GM12873 (cell line): Measurements from ENCODE around the gene GNB3.

Experiments used
- TF ChIP-seq, protein P1 (sequence below): IDR thresholded peaks from 2 replicates; pipeline ENCODE4 v1.5.1; 2012; ENCODE audit warnings: low read depth, mild to moderate bottlenecking, moderate library complexity, low read length, control low read depth; ENCODE audit not compliant: insufficient read depth; ENCODE audit errors: missing control alignments

The GNB3 gene

DNA sequence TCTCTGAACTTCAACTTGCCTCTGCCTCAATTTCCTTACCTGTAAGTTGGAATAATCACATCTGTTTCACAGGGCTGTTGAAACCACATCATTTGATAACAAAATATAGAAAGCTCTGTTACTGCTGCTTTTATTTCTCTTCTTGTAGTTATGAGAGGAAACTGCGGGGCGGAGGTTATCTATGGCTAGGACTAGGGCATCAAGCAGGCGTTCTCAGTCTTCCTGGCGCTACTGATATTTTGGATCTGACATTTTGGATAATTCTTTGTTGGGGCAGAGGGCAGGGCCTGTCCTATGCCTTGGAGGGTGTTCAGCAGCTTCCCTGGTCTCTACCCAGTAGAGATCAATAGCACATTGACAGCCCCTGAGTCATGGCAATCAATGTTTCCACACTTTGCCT is 8.6 kb upstream of the GNB3 start:
- TF ChIP-seq, protein P1, sequence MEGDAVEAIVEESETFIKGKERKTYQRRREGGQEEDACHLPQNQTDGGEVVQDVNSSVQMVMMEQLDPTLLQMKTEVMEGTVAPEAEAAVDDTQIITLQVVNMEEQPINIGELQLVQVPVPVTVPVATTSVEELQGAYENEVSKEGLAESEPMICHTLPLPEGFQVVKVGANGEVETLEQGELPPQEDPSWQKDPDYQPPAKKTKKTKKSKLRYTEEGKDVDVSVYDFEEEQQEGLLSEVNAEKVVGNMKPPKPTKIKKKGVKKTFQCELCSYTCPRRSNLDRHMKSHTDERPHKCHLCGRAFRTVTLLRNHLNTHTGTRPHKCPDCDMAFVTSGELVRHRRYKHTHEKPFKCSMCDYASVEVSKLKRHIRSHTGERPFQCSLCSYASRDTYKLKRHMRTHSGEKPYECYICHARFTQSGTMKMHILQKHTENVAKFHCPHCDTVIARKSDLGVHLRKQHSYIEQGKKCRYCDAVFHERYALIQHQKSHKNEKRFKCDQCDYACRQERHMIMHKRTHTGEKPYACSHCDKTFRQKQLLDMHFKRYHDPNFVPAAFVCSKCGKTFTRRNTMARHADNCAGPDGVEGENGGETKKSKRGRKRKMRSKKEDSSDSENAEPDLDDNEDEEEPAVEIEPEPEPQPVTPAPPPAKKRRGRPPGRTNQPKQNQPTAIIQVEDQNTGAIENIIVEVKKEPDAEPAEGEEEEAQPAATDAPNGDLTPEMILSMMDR, result no peak

DNA sequence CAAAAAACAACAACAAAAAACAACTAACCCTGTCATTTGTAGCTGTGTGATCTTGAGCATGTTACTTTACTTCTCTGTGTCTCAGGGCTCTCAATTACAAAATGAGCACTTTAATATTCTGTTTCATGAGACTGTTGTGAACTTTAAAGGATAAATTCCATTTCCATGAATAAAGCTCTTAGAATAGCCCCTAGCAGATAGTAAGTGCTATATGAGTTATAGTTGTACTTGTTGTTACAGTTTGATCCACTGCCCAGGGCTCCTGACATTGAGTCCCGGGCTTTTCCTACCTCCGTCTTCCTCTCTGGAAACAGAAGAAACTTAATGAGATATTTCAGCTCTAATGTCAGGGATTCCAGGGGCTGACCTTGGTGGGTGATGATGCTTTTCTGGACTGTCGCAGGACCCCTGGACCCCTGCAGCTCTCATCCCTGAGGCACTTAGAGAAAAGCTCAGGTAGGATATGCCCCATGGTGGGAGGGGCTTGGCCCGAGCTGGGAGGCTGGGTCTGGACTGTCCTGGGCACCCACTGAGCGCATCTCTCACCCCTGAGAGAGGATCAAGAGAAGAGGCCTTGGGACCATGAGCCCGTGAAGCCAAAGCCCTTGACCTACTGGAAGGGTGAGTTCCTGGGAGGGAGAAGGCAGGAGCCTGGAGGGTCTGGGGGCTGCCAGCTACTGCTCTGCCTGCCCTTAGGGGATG is 7.4 kb upstream of the GNB3 start:
- TF ChIP-seq, protein P1, result no peak

DNA sequence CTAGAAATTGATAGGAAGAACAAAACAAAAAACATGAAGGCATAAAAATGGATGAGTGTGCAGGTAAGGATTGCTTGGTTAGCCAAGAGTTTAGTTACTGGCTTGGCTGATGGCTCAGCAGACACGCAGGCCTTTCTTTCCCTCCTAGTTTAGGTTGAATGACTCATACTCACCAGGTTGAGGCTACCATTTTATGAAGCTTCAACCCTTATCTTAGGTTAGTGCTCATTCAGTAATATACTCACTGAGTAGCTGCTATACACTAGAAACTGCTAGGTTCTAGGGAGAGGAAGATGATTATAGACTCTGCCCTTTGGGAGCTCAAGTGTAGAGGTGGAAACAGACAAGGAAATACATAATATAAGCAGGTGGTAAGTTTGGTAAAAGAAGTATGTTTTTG is 6.5 kb upstream of the GNB3 start:
- TF ChIP-seq, protein P1, result no peak

DNA sequence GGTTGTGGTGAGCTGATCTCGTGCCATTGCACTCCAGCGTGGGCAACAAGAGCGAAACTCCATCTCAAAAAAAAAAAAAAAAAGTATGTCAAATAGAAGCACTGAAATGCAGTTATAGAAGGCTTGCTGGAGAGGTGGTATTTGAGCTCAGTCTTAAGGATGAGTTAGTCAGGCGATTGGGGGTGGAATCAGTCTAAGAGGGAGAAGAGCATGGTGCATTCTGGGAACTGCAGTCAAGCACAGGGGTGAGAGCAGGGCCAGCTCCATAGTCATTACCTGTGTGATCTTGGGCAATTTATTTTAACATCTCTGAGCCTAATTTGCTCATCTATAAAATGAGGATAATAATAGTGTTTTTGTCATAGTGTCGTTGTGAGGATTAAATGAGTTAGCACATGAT is 5.9 kb upstream of the GNB3 start:
- TF ChIP-seq, protein P1, result no peak

DNA sequence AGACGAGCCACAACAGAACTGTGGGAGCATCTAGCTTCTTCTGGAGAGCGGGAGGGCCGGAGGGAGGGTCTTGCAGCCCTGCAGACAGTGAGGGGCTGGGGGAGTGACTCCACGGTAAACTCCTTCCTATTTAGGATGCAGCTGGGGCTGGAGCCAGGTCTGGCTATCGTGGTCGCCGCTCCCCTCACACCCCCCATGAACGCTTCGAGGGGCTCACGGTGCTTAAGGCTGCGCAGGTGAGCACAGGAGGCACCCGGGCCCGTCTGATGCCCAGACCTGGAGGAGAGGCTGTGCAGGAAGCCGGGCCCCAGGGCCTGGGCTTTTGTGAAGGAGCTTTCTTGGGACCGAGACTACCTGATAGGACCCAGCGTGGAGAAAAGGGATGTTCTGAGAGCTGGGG is 3.9 kb upstream of the GNB3 start:
- TF ChIP-seq, protein P1, result no peak

DNA sequence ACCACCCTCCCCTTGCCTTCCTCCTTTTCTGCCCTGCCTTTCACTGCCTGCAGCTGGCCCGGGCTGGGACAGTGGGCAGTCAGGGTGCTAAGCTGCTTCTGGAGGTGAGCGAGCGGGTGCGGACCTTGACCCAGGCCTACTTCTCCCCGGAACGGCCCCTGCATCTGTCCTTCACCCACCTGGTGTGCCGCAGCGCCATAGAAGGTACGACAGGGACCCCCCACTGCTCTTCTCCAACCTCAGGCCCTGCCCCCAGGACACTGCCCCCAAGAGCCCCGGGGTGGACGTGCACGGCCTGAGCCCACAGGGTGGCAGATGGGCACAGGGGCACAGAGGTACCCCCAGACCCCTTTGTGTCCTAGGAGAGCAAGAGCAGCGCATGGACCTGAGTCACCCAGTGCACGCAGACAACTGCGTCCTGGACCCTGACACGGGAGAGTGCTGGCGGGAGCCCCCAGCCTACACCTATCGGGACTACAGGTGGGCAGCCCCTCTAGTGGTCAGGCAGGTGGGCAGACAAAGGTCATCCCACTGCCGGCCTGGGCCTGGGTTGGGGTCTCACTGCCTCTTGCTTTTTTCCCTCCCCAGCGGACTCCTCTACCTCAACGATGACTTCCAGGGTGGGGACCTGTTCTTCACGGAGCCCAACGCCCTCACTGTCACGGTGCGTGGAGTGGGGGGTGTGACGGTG is 3.2 kb upstream of the GNB3 start:
- TF ChIP-seq, protein P1, result no peak

DNA sequence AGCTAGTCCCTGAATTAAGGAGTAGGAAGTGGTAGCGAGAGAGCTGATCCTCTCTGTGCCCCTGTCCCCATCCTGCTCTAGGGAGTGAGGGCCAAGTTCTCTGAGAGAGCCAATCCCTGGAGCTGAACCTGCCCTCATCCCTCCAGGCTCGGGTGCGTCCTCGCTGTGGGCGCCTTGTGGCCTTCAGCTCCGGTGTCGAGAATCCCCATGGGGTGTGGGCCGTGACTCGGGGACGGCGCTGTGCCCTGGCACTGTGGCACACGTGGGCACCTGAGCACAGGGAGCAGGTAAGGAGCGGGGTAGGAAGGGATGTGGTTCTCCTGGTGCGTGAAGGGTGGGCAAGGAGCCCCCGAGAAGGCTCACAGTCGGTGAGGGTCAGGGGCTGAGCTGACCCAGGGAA is 1.9 kb upstream of the GNB3 start:
- TF ChIP-seq, protein P1, result no peak
